Pulmonary artery endothelial cell (primary cell): Measurements from ENCODE around the gene NBPF12. TPM values are rescaled to one million over a fixed set of nuclear protein-coding genes. Genes with fewer than 3 reads are reported as not detected.
"Not testable (repeated sequence)": the region's sequence is repeated elsewhere in the genome, so short reads cannot be mapped to it uniquely, and the experiment has no call there.

ENCODE experiments used
- DNase-seq: peaks from one replicate; pipeline ENCODE4 v3.0.0-alpha.2; 2011; ENCODE audit warnings: low read depth, low spot score
- total RNA-seq: library from RNA; depleted of rRNA; stranded (reverse); fragments of >200 nt; gene quantifications from 2 replicates; pipeline ENCODE4 v1.2.3, GENCODE V29; 2014

Gene NBPF12
- total RNA-seq, 1 donor from 2014 or later: 4.4 TPM

GRCh38 chr1:146985855-146986254 is 47.7 kb downstream of the NBPF12 start:
- not testable (repeated sequence) for DNase-seq

- DNase-seq: not testable (repeated sequence)
Observed at GRCh38 chr1:146986450-146986849, 48.3 kb downstream of the NBPF12 start.

GRCh38 chr1:146987502-146987901 is 49.4 kb downstream of the NBPF12 start:
- not testable (repeated sequence) for DNase-seq

- not testable (repeated sequence) for DNase-seq
Observed at GRCh38 chr1:146989455-146989854, 51.3 kb downstream of the NBPF12 start.

DNA sequence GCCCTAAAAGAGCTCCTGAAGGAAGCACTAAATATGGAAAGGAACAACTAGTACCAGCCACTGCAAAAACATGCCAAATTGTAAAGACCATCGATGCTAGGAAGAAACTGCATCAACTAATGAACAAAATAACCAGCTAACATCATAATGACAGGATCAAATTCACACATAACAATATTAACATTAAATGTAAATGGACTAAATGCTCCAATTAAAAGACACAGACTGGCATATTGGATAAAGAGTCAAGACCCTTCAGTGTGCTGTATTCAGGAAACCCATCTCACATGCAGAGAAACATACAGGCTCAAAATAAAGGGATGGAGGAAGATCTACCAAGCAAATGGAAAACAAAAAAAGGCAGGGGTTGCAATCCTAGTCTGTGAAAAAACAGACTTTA is 70.4 kb downstream of the NBPF12 start:
- DNase-seq: not testable (repeated sequence)

GRCh38 chr1:147026975-147027374 is 88.9 kb downstream of the NBPF12 start:
- DNase-seq: not testable (repeated sequence)

DNA sequence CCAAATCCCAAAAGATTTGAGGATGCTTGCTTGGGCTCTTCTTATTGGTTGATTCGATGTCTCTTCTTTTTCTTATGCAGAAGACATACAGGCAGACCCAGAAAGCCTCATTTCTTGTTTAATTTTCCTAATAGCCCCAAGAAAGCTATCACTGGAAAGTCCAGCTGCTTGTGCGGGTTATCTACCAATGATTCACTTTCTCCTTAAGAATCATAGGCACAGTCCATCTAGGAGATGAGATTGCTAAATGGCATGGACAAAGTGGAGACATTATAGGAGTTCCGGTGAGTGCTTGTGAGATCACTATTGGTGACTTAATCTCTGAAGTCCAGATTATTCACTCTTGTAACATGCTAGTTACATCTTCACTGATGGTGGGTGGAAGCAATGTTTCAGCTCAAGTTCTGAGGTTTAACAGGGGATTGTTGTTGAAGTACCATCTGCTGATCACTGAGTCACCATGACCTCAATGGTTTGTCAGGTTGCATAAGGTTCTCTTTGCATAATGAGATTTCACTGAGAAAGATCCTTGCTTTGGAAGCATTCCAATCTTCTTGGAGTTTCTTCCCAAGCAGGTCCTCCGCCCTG is 92.0 kb downstream of the NBPF12 start:
- DNase-seq: not testable (repeated sequence)

GRCh38 chr1:147039916-147040315 is 101.8 kb downstream of the NBPF12 start:
- DNase-seq: no peak

GRCh38 chr1:147042891-147043290 is 104.8 kb downstream of the NBPF12 start:
- DNase-seq: not testable (repeated sequence)

- not testable (repeated sequence) for DNase-seq
Observed at GRCh38 chr1:147044511-147044910, 106.4 kb downstream of the NBPF12 start.

Other genes with a start within 250 kb of the NBPF12 start
- 4.3 and 5.6 TPM in 2 replicates for gene PRKAB2, start 234.1 kb downstream of the NBPF12 start, total RNA-seq